H1 (cell line): ENCODE measurements around the gene MYOM3. TPM values are rescaled to one million over a fixed set of nuclear protein-coding genes. Genes with fewer than 3 reads are reported as not detected.

Experiments
- CREB1 ChIP-seq: IDR thresholded peaks from 2 replicates; pipeline ENCODE4 v1.6.1; 2012; ENCODE audit warnings: inconsistent platforms
- HDAC2 ChIP-seq, 2 experiments: fragments of 300-600 bp in 1 of 2; sonication (generic) in 1 of 2; IDR thresholded peaks; 2 replicates each; pipeline ENCODE4 v1.6.1; 2011 to 2012; ENCODE audit warnings: low read depth in 2 of 2, low read length in 2 of 2, mild to moderate bottlenecking in 2 of 2, moderate library complexity in 2 of 2, borderline replicate concordance in 1 of 2, inconsistent platforms in 1 of 2
- HDAC6 ChIP-seq: IDR thresholded peaks from one replicate; pipeline ENCODE4 v1.7.1; 2012; ENCODE audit warnings: low read depth, mild to moderate bottlenecking, inconsistent platforms, low read length, moderate library complexity
- JUND ChIP-seq: IDR thresholded peaks from 2 replicates; pipeline ENCODE4 v1.6.1; 2011; ENCODE audit warnings: mild to moderate bottlenecking, improper control_type of control experiment, low read length
- RFX5 ChIP-seq: IDR thresholded peaks from 2 replicates; pipeline ENCODE4 v1.6.1; 2011; ENCODE audit warnings: low read depth, low read length, improper control_type of control experiment, borderline replicate concordance
- RNF2 ChIP-seq: fragments of 200-900, 300-1000 bp; sonication (generic); IDR thresholded peaks from 2 replicates; pipeline ENCODE4 v1.7.1; 2016; ENCODE audit warnings: borderline replicate concordance, low read depth, mild to moderate bottlenecking, antibody characterized with exemption, low read length; ENCODE audit not compliant: poor library complexity, severe bottlenecking; ENCODE audit errors: missing control alignments
- RXRA ChIP-seq: IDR thresholded peaks from 2 replicates; pipeline ENCODE4 v1.6.1; 2011; ENCODE audit warnings: low read depth, mild to moderate bottlenecking, low read length, moderate library complexity; ENCODE audit not compliant: insufficient read depth
- SRF ChIP-seq: IDR thresholded peaks from 2 replicates; pipeline ENCODE4 v1.6.1; 2011; ENCODE audit warnings: mild to moderate bottlenecking, low read depth, low read length, moderate library complexity
- TEAD4 ChIP-seq: IDR thresholded peaks from 2 replicates; pipeline ENCODE4 v1.6.1; 2012; ENCODE audit warnings: low read depth, low read length, inconsistent platforms, mixed read lengths
- polyA plus RNA-seq, 7 experiments: library from polyadenylated mRNA; depleted of rRNA in 3 of 7; stranded (reverse) in 5 of 7; unstranded in 2 of 7; fragments of >200 nt in 5 of 7; fragments of 200-250 nt in 2 of 7; gene quantifications; 1 replicate in 5 of 7; 2 replicates in 1 of 7; 4 replicates in 1 of 7; pipeline versions ENCODE4 v1.2.1 to v1.2.3, GENCODE V29; 2011 to 2013; ENCODE audit warnings: missing spikeins in 2 of 7, mixed read lengths in 2 of 7
- total RNA-seq: library from RNA; stranded (reverse); fragmentation: NEBNext Ultra II Directional; extraction: Animal tissue kit (Norgen Biotek cat#: 25700); gene quantifications from 2 replicates; pipeline ENCODE4 v1.2.1, GENCODE V29; 2021
- TF ChIP-seq, protein P1 (sequence below): fragments of 300-600 bp; sonication (generic); IDR thresholded peaks from 2 replicates; pipeline ENCODE4 v1.7.1; 2012; ENCODE audit warnings: low read length, moderate library complexity, mild to moderate bottlenecking, inconsistent platforms; ENCODE audit not compliant: insufficient replicate concordance

Gene MYOM3
- total and polyA plus RNA-seq, 2 of the 8 experiments (the other 6 are each of a cell fraction or from before 2014, with no cell fraction given), result 0.08 to 0.09 TPM

DNA sequence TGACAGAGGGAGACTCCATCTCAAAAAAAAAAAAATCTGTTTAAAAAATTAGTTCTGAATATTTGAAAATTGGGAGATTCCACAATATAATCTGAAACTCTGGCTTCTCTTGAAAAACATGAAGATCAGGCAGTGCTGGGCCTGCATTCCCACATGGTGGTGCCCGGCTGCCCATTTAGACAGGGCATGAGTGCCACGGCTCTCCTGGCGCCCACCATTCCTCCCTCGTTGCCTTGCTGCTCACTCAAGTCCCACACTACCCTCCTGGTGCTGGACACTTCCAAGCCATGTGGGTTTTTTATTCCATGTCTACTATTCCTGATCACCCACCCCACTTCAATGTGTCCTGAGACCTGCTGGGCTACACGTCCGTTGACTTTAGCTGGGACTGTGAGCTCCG, 10.8 kb upstream of the MYOM3 start (continued):
- TF ChIP-seq, protein P1, sequence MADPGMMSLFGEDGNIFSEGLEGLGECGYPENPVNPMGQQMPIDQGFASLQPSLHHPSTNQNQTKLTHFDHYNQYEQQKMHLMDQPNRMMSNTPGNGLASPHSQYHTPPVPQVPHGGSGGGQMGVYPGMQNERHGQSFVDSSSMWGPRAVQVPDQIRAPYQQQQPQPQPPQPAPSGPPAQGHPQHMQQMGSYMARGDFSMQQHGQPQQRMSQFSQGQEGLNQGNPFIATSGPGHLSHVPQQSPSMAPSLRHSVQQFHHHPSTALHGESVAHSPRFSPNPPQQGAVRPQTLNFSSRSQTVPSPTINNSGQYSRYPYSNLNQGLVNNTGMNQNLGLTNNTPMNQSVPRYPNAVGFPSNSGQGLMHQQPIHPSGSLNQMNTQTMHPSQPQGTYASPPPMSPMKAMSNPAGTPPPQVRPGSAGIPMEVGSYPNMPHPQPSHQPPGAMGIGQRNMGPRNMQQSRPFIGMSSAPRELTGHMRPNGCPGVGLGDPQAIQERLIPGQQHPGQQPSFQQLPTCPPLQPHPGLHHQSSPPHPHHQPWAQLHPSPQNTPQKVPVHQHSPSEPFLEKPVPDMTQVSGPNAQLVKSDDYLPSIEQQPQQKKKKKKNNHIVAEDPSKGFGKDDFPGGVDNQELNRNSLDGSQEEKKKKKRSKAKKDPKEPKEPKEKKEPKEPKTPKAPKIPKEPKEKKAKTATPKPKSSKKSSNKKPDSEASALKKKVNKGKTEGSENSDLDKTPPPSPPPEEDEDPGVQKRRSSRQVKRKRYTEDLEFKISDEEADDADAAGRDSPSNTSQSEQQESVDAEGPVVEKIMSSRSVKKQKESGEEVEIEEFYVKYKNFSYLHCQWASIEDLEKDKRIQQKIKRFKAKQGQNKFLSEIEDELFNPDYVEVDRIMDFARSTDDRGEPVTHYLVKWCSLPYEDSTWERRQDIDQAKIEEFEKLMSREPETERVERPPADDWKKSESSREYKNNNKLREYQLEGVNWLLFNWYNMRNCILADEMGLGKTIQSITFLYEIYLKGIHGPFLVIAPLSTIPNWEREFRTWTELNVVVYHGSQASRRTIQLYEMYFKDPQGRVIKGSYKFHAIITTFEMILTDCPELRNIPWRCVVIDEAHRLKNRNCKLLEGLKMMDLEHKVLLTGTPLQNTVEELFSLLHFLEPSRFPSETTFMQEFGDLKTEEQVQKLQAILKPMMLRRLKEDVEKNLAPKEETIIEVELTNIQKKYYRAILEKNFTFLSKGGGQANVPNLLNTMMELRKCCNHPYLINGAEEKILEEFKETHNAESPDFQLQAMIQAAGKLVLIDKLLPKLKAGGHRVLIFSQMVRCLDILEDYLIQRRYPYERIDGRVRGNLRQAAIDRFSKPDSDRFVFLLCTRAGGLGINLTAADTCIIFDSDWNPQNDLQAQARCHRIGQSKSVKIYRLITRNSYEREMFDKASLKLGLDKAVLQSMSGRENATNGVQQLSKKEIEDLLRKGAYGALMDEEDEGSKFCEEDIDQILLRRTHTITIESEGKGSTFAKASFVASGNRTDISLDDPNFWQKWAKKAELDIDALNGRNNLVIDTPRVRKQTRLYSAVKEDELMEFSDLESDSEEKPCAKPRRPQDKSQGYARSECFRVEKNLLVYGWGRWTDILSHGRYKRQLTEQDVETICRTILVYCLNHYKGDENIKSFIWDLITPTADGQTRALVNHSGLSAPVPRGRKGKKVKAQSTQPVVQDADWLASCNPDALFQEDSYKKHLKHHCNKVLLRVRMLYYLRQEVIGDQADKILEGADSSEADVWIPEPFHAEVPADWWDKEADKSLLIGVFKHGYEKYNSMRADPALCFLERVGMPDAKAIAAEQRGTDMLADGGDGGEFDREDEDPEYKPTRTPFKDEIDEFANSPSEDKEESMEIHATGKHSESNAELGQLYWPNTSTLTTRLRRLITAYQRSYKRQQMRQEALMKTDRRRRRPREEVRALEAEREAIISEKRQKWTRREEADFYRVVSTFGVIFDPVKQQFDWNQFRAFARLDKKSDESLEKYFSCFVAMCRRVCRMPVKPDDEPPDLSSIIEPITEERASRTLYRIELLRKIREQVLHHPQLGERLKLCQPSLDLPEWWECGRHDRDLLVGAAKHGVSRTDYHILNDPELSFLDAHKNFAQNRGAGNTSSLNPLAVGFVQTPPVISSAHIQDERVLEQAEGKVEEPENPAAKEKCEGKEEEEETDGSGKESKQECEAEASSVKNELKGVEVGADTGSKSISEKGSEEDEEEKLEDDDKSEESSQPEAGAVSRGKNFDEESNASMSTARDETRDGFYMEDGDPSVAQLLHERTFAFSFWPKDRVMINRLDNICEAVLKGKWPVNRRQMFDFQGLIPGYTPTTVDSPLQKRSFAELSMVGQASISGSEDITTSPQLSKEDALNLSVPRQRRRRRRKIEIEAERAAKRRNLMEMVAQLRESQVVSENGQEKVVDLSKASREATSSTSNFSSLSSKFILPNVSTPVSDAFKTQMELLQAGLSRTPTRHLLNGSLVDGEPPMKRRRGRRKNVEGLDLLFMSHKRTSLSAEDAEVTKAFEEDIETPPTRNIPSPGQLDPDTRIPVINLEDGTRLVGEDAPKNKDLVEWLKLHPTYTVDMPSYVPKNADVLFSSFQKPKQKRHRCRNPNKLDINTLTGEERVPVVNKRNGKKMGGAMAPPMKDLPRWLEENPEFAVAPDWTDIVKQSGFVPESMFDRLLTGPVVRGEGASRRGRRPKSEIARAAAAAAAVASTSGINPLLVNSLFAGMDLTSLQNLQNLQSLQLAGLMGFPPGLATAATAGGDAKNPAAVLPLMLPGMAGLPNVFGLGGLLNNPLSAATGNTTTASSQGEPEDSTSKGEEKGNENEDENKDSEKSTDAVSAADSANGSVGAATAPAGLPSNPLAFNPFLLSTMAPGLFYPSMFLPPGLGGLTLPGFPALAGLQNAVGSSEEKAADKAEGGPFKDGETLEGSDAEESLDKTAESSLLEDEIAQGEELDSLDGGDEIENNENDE, result no peak
- TF ChIP-seq CREB1, result no peak
- no peak for TF ChIP-seq TEAD4
- TF ChIP-seq HDAC2 (IDR thresholded peaks at IDR 0.05; ENCODE audit: borderline replicate concordance in 1 of 2, low read depth in 2 of 2, low read length in 2 of 2), result no peak
- TF ChIP-seq RFX5, result no peak
- TF ChIP-seq JUND, result no peak
- no peak for TF ChIP-seq RXRA
- no peak for TF ChIP-seq RNF2
- no peak for TF ChIP-seq HDAC6
- no peak for TF ChIP-seq SRF
